Amniotic stem cell (primary cell): ENCODE results near the gene CPNE6.

Source experiments
- DNase-seq: peaks from one replicate; lab custom pipeline; 2025; lab: John Stamatoyannopoulos, UW

CPNE6 gene

DNA sequence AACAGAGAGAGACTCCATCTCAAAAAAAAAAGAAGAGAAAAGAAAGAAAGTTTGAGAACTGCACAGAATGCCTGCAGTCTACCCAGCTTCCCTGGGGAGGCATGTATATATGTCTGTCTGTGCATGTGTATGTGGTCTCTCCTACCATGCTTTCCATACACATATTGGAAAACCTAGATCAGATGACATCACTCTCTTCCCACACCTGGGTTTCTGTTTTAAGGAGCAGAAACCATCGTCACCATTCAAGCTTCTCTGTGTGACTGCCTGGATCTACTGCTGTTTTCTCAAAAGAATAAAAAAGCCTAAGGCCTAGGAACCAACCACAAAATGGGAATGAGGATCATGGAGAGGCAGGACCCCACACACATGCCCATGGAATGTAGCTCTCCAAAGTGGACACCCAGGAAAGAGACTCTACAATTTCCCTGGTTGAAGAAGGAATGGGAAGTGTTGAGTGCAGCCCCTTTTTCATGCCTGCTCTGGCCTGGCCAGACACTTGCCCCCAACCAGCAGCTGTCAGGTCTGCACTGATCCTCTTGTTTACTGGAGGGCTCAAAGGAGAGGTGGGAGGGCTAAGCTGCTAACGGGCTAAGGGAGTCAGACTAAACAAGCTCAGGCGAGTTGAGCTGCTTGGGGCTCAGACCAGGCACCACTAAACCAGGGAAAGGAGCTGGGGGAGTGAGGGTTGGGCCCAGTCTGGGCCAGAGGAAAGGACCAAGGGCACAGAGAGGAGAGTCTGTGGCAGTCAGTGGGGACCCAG is 15.0 kb downstream of the CPNE6 start:
- no peak for DNase-seq

DNA sequence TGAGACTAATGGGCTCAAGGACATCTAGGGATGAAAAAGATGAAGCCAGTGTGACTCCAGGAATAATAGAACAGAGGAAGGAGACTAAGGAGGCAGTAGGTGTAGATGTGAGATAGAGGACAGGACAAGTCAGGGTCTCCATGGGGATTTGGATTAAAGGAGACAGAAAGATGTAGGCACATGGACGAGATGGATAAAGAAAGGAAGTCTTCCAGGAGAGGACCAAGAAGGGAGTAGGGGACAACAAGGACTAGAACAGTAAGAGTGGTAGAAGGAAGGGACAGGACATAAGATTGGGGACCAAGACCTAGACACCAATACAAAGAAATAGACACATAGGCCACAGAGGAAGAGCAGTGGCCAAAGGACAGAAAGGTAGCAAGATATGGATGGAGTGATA is 15.6 kb downstream of the CPNE6 start:
- no peak for DNase-seq

DNA sequence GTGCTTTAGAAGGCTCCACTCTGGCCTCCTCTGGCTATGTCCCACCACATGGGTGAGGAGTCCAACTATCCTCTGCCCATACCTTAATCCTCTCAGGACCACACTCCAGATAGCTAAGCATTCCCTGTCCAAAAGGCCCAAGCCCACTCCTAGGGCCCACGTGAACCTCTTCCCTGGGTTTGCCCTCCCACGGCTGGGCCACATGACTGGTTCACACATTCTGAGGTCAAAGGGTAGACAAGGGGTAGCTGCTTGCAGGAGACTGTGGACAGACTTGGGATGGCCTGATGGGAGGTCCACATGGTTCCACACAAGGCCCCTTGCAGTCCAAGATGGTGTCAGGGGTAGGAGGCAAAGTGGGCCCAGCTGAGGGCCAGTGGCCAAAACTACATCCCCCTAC is 16.7 kb downstream of the CPNE6 start:
- DNase-seq = no peak

DNA sequence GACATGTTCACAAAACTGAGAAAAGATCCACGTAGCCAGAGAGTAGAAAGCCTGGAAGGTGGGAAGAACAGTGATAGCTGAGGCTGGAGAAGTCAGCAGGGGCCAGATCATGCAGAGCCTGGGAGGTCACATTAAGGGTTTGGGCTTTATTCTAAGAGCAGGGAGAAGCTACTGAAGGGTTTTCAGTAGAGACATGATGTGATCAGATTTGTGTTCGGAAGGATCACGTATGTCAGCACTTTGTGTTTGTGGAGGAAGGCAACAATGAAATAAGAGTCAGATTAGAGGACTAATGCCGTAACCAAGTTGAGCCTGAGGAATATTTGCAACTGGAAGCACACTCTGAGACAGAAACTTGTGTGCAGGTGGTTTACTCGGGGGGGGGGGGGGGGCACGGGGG is 18.5 kb downstream of the CPNE6 start:
- DNase-seq = no peak

DNA sequence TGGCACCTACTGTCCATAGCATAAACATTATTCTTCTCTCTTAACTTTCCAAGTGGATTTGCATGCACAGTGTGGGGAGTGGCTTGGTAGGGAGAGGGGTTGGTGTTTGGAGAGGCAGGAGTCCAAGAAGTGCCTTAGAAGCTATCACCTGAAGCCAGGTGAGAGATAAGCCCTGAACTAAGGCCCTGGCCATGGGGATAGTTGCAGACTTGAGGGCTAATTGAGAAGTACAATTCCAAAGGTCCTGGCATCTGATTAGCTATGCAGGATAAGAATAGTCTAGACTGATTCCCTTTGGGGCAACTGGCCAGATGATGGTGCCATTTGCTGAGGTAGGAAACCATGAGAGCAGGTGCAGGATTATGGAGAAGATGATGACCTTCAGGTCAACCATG is 20.7 kb downstream of the CPNE6 start:
- DNase-seq = no peak

DNA sequence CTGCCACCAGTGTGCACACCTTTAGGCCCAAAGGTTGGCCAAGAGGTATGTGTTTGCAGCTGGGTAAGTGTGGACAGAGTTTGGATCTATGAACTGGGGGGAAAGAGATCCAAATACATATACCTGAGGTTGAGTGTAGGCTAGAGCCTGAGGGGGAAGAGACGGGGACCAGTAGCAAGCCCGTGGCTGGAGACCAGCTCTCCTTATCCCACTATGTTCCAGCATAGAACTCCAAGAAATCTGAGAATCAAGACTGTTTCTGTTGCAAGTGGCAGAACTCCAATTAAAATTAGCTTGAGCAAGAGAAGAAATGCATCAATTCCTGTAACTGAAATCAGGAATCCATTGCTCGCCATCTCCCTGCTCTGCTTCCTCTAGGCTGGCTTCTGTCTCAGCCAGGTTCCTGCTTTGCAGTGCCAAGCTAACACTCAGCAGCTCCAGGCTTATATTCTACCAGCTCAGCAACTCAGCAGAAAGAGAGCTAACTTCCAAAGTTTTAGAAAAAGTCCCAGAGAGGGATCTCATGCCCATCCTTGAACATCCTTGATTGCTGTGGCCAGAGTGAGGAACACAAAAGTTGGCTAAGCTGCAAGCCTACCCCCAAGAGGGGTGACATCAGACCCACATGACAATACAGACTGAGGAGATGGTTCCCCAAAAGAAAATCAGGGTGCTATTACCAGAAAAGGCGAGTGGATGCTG is 21.3 kb downstream of the CPNE6 start:
- no peak for DNase-seq

DNA sequence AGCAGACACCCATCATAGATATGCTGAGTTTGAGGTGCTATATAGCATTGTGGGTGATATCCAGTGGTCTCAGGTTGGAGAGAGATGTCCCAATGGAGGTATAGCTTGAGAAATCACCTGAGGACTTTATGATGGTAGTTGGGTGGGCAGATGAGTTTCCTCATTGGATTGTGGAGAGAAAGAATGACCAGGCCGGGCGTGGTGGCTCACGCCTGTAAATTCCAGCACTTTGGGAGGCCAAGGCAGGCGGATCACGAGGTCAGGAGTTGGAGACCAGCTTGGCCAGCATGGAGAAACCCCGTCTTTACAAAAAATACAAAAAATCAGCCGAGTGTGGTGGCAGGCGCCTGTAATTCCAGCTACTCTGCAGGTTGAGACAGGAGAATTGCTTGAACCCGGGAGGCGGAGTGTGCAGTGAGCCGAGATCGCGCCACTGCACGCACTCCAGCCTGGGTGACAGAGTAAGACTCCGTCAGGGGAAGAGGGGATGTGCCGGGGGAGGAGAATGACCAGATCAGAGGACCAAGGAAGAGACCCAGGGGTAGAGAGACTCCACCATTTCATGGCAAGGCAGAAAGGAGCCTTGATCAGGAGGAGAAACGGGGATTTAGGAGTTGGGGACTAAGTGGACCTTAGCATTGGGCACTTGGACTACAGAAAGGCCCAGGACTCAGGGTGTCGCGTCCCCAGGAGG is 22.0 kb downstream of the CPNE6 start:
- DNase-seq = no peak

DNA sequence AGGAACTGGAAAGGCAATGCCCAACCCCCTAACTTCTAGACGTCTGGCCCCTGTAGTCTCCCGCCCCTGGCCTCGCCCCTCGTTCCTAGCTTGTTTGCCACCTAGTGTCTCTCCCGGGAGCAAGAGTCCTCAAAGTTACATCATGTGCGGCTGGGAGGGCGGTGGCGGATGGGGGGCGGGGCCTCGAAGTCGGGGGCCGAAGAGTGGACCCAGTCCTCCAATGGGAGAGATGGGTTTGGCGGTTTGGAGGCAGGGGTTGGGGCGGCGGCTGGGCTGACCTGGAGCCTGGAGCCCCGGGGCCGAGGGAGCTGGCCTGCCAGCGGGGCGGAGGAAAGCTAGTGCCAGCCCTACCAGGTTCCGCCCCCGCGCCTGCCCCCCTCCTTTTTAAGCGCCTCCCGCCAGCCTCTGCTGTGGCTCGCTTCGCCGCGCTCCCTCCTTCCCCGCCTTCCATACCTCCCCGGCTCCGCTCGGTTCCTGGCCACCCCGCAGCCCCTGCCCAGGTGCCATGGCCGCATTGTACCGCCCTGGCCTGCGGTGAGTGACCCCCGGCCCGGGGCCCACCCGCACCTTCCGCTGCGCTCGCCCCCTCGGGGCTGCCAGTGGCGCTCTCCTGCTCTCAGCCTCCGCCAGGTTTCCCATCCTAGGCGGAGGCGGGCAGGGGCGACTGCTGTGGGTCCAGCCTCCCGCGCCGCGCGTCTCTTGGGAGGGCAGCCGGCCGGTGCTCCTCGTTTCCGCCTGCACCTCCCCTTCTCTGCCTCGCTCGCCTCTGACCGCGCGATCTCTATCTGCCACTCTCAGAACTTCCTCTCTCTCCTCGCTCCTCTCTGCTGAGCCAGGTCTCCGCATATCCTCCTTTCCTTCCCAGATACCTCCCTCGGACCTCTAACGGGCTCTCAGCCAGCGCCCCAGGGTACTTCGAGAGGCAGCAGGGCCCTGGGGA is 22.8 kb downstream of the CPNE6 start, which contains the start of gene PCK2:
Gene PCK2, plus strand, starts transcription at position 411 of the 940 bp plus-strand sequence. Its CDS starts 95 bp downstream, at position 506.
- DNase-seq = peak; percentile 82

DNA sequence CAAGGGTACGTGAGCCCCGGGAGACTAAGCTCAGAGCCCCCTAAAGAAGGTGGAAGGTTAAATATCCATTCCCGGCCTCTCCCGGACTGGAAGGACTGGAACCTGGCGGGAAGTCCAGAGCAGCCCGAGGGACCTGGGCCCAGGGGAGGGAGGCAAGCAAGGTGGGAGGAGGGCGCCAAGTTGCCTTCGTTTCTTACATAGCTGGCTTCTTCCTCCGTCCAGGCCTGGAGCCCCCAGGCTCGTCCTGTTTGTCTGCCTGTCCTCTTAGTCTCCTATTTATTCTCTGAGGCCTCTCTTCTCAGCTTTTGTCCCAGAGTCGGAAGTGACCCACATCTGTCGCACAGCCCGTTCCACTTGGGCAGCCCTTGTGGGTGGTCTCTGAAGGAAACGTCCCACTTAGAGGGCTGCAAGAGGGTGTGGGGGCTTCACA is 23.5 kb downstream of the CPNE6 start:
- DNase-seq = no peak

DNA sequence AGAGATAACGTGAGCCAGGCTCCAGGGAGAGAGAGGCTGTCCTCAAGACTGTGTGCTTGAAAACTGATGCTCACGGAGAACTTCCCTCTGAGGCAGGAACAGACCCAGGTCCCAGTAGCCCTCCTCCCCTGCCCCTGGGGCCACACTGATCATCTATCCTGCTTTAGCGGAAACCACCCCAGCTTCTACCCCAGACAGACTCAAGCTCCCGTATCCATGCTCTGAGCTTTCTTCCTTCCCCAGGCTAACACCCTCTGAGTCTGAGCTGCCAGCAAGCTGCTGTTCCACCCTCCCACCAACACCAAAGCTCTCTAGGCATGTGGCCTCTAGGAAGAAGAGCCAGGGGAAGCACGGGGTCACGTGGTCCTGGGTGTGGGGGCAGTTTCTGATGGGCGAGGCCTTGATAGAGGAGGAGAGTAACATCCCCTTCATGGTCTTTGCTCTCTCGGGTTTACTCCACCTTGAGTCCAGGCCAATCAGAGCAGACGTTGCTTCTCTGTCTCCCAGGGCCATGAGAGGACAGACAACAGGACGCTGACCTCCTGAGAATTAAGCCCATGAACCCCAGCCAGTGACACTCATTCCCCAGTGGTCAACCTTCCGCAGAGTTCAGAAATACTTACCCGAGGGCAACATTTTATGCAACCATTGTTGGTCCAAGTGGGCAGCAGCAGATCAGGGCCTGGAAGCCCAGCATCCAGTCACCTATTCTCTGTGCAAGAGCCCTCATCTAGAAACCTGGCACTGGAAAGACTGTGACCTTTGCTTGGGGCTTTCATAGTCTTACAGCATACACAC is 24.1 kb downstream of the CPNE6 start:
- no peak for DNase-seq

DNA sequence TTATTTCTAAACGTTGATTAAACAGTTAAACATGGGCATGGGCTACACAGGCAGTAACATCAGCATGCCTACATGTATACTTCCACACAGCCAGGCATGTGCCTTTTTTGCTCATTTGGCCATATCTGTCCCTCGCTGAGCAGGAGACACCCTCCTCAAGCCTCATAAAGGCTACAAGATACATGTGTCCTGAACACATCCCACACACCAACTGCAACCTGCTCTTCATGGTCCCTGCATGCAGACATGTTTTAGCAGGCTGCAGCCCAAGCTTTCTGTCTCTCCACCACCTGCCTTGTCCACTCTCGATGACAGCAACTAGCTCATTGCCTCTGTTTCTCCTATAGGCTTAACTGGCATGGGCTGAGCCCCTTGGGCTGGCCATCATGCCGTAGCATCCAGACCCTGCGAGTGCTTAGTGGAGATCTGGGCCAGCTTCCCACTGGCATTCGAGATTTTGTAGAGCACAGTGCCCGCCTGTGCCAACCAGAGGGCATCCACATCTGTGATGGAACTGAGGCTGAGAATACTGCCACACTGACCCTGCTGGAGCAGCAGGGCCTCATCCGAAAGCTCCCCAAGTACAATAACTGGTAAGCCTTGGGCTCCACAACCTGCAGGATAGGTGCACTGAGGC is 25.3 kb downstream of the CPNE6 start:
- DNase-seq = no peak

DNA sequence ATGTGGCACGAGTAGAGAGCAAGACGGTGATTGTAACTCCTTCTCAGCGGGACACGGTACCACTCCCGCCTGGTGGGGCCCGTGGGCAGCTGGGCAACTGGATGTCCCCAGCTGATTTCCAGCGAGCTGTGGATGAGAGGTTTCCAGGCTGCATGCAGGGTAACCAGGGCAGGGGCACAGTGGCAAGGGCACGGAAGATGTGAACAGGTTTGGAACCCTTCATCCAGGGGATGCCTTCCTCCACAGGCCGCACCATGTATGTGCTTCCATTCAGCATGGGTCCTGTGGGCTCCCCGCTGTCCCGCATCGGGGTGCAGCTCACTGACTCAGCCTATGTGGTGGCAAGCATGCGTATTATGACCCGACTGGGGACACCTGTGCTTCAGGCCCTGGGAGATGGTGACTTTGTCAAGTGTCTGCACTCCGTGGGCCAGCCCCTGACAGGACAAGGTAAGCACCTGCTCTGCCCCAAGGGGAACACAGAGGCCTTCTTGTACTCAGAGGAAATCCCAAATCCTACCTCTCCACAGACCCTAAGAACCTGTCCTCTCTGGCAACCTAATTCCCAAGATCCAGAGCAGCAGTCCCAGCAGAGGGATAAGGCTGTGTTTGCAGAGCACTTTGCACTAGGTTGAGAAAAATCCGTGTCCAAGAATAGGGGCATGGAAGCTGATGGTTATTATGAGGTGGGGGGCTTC is 27.0 kb downstream of the CPNE6 start:
- DNase-seq = no peak

DNA sequence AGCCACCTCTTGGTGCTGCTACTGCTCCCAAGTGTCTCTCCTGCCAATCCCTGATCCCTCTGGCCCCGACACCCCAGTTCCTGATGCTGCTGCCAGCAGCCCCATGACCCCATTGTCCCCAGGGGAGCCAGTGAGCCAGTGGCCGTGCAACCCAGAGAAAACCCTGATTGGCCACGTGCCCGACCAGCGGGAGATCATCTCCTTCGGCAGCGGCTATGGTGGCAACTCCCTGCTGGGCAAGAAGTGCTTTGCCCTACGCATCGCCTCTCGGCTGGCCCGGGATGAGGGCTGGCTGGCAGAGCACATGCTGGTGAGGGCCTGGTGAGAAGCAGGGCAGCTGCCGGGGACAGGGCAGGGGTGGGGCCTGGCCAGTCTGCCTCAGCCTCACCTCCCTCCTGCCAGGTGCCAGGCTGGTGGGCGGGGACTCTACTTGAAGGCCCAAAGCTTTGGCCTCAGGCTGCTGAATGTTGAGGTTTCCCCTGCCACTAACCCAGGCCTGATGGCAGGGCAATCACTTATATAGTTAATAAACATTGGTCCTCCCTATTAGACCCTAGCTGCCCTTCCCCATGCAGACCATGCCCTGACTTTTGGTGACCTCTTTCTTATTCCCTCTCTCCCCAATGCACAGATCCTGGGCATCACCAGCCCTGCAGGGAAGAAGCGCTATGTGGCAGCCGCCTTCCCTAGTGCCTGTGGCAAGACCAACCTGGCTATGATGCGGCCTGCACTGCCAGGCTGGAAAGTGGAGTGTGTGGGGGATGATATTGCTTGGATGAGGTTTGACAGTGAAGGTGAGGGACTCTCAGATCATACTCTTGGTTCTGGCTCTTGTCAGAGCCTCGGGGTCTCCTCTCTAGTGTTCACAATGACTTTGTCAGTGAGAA is 27.8 kb downstream of the CPNE6 start:
- no peak for DNase-seq

DNA sequence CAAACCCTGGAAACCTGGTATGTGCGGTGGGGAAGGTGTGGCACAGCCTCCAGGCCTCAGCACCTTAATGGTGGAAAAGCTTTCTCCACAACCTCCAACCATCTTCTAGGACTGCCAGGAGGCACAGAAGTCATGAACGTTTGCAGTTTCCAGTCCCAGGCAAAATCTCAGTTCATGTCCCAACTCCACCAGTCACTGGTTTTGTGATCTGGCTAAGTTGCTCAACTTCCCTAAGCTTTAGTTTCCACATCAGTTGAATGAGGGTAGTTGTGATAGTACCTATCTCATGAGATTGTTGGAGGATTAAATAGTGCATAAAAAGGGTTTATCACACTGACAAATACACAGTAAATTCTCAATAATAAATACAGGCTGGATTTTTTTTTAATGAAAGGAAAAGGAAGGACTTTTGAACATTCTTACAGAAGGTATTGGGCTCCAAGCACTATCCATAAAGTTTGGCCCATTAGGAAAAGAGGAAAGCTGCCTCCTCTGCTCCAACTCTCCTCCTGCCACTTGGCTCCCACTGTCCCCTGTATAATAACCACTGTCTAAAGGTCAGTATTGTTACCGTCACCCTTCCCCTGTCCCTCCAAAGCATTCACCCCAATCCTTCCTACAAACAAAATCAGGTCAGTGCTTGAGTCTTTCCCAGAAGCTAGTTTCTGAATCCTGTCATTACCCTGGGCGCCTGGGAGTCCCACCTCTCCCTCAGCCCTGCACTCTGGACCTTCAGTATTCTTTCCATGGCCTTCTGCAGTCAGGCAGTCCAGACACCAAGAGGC is 29.0 kb downstream of the CPNE6 start:
- no peak for DNase-seq

DNA sequence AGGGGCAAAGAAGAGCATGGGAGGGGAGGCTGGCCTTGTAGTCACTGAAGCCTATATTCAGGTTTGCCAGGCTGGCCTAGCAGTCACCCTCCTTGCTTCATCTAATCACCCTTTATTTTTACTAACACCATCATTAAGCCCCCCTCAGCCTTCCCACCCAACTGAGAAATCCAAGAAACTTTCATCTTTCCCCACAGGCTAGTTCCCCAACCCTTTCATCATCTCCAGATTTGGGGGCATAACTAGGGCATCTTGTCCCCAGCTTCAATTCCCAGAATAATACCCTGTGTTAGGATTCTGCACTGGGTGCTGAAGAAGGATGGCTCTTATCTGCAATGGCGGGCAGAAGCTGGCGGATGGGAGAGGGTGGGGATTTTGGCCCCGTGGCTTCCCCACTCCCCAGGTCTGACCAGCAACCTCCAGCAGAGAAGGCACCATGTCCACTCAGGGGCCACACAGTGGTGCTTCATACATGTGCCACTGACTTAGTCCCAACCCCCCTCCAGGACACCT is 29.7 kb downstream of the CPNE6 start:
- DNase-seq = no peak

DNA sequence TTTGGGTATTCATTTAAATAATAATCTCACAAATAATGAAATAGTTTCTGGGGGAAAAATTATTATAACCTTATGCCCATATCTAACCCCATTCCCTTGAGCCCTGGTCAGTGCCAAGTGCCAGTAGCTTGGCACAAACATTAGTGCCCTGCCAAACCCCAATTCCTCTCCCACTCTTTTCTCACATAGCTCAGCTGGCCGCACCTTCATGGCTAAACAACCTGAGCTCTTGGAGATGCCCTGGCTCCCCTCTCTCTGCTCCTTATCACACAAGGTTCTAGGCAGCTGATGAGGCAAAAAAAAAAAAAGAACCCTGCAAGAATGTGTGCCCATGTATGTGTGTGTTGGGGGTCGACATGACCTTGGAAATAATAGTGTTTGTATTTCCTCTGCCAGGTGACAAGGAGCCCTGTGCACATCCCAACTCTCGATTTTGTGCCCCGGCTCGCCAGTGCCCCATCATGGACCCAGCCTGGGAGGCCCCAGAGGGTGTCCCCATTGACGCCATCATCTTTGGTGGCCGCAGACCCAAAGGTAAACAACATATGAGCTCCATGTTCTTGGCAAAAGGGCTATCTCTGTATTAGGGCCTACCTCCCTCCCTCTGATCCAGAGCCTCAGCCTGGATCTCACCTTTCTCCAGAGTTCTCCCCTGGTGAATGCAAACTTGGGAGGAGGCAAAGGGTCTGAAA is 31.1 kb downstream of the CPNE6 start:
- DNase-seq = no peak

DNA sequence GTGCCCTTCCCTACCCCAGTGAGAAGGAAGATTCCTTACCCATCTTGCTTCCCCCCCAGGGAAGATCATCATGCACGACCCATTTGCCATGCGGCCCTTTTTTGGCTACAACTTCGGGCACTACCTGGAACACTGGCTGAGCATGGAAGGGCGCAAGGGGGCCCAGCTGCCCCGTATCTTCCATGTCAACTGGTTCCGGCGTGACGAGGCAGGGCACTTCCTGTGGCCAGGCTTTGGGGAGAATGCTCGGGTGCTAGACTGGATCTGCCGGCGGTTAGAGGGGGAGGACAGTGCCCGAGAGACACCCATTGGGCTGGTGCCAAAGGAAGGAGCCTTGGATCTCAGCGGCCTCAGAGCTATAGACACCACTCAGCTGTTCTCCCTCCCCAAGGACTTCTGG is 32.1 kb downstream of the CPNE6 start:
- DNase-seq = no peak
